ENCODE results near the gene AP5Z1. TPM values are rescaled to one million over a fixed set of nuclear protein-coding genes. Genes with fewer than 3 reads are reported as not detected.
A peak's percentile ranks its signal among the peaks of the same experiment; 100 is the strongest.

Gene AP5Z1
- total RNA-seq, 2 donors from 2014 or later, result 7.5 to 9.2 TPM

- peak; percentile 68 for DNase-seq (ENCODE audit: low spot score)
- peak overlapping the region; percentile 85 to 91 for H3K4me3 ChIP-seq
- peak overlapping the region; percentile 91 to 96 for H3K27ac ChIP-seq
- no peaks in the 10 kb centered on the region for H3K9me3 ChIP-seq
- peaks cover 2% of the 10 kb centered on the region for H3K36me3 ChIP-seq
- no peak for TF ChIP-seq CTCF (IDR thresholded peaks at IDR 0.05)
- no peaks in the 10 kb centered on the region for H3K27me3 ChIP-seq
- H3K4me1 ChIP-seq, result peaks cover 0 to 32% of the 10 kb centered on the region in 2 donors
Observed at GRCh38 chr7:4775848-4776623, 613 bp downstream of the AP5Z1 start.

DNA sequence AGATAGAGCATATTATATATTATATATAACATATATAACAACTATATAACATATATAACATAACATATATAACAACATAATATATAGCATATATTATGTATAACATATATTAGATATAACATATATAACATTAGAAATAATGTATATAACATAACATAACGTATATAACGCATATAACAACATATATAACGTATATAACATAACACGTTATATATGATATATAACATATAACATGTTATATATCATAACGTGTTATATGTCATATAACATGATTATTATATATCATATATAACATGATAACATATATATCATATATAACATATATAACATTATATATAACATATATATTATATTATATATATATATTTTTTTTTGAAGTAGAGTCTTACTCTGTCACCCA is 3.7 kb downstream of the AP5Z1 start:
- Histone ChIP-seq H3K27ac (no peak overlapping the region), H3K9me3 (no peaks in the 10 kb centered on the region), H3K4me1 (peaks cover 0 to 27% of the 10 kb centered on the region in 2 donors), H3K27me3 (no peaks in the 10 kb centered on the region), H3K36me3 (peaks cover 33% of the 10 kb centered on the region), H3K4me3 (no peak overlapping the region)
- no peak for TF ChIP-seq CTCF (IDR thresholded peaks at IDR 0.05)
- DNase-seq (ENCODE audit: low spot score), result no peak

GRCh38 chr7:4781366-4782069 is 6.1 kb downstream of the AP5Z1 start:
- no peaks in the 10 kb centered on the region for H3K9me3 ChIP-seq
- H3K36me3 ChIP-seq, result peaks cover 48% of the 10 kb centered on the region
- no peaks in the 10 kb centered on the region for H3K27me3 ChIP-seq
- DNase-seq (ENCODE audit: low spot score), result no peak
- H3K4me3 ChIP-seq, result no peak overlapping the region
- H3K4me1 ChIP-seq, result peaks cover 0 to 20% of the 10 kb centered on the region in 2 donors
- no peak overlapping the region for H3K27ac ChIP-seq
- no peak for TF ChIP-seq CTCF (IDR thresholded peaks at IDR 0.05)

DNA sequence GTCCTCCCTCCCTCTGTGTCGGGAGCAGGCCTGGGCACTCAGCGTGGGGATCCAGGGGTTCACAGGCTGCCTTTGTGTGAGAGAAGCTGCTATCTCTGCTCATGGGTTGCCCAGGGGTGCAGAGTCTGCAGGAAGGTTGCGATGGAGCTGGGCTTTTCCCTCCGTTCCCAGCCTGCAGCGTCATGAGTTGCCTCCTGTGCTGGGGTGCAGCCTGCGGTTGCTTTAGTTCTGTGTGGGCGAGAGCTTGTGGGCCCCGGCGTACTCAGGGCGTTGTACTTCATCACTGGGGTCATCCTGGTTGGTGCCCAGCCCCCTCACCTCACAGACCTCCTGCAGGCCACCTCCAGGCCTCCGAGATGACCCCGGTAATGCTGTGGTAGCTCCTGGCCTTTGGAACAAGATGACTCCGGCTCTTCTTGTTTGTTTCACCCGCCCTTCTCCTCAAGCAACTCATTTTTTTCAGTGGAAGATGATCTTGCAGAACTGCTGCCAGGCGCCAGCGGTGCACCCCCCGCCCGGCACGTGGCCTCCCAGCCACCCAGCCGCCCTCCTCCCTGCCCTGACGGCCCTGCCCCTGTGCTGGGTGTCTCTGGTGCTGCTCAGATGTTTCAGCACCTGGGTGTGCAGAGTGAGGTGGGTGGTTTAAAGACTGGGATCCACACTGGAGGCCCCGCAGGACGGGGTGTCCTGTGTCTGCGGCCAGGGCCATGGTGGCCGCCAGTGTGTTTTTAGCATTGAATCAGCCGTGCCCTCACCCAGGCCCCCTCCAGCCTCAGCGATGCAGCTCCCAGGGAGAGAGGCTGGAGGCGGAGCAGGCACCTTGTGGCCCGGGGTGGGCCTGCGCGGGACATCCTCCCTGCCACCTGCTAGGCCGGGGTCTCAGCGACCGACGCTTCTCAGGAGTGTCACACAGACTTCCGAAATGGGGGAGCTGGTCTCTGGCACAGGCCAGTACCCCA is 7.2 kb downstream of the AP5Z1 start:
- no peaks in the 10 kb centered on the region for H3K9me3 ChIP-seq
- H3K27me3 ChIP-seq, result no peaks in the 10 kb centered on the region
- H3K27ac ChIP-seq, result no peak overlapping the region
- DNase-seq (ENCODE audit: low spot score), result no peak
- peaks cover 0 to 10% of the 10 kb centered on the region in 2 donors for H3K4me1 ChIP-seq
- no peak for TF ChIP-seq CTCF (IDR thresholded peaks at IDR 0.05)
- H3K4me3 ChIP-seq, result no peak overlapping the region
- peaks cover 59% of the 10 kb centered on the region for H3K36me3 ChIP-seq

DNA sequence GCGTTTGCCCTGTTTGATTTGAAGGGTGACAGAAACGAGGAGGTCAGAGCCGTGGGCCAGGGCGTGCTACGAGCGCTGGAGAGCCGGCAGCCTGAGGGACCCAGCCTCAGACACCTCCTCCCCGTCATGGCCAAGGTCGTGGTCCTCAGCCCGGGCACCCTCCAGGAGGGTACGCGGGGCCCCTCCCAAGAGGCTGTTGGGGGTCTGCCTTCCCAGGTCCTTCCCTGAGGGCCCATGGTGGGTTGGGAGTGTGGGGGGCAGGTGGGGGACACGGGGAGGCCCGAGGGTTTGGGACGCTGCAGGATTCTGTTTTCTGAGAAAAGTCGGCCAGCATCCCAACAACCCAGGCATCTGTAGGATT is 7.8 kb downstream of the AP5Z1 start:
- H3K4me1 ChIP-seq, result peaks cover 0 to 8% of the 10 kb centered on the region in 2 donors
- TF ChIP-seq CTCF (IDR thresholded peaks at IDR 0.05), result no peak
- H3K36me3 ChIP-seq, result peaks cover 65% of the 10 kb centered on the region
- no peaks in the 10 kb centered on the region for H3K27me3 ChIP-seq
- H3K9me3 ChIP-seq, result no peaks in the 10 kb centered on the region
- no peak overlapping the region for H3K4me3 ChIP-seq
- no peak overlapping the region for H3K27ac ChIP-seq
- DNase-seq (ENCODE audit: low spot score), result no peak
